Activated T-cell treated with anti-CD3 and anti-CD28 coated beads, Interleukin-2, amount 50 U/mL, for 1 hour (primary cell): ENCODE measurements around the gene NEK6.
"Not testable (repeated sequence)": the region's sequence is repeated elsewhere in the genome, so short reads cannot be mapped to it uniquely, and the experiment has no call there.

ENCODE experiments used
- DNase-seq: peaks from one replicate; pipeline ENCODE4 v3.0.0-alpha.2; 2020

Gene NEK6

GRCh38 chr9:124231095-124231737, 26.5 kb upstream of the NEK6 start:
- DNase-seq = no peak

GRCh38 chr9:124238546-124239140, 19.1 kb upstream of the NEK6 start:
- DNase-seq = no peak

- no peak for DNase-seq
Measured at GRCh38 chr9:124239249-124240073, 18.3 kb upstream of the NEK6 start.

- no peak for DNase-seq
Measured at GRCh38 chr9:124242331-124243194, 15.2 kb upstream of the NEK6 start.

GRCh38 chr9:124247393-124247792, 10.4 kb upstream of the NEK6 start:
- DNase-seq = not testable (repeated sequence)

GRCh38 chr9:124248066-124248465, 9.7 kb upstream of the NEK6 start:
- DNase-seq = no peak

GRCh38 chr9:124248960-124249359, 8.8 kb upstream of the NEK6 start:
- DNase-seq = no peak

- no peak for DNase-seq
Measured at GRCh38 chr9:124251204-124251603, 6.5 kb upstream of the NEK6 start.

GRCh38 chr9:124251605-124252378, 6.0 kb upstream of the NEK6 start:
- no peak for DNase-seq

GRCh38 chr9:124252878-124253277, 4.9 kb upstream of the NEK6 start:
- DNase-seq = not testable (repeated sequence)

- no peak for DNase-seq
Measured at GRCh38 chr9:124254261-124254682, 3.5 kb upstream of the NEK6 start.

- DNase-seq = no peak
Measured at GRCh38 chr9:124255222-124255621, 2.5 kb upstream of the NEK6 start.

- no peak for DNase-seq
Measured at GRCh38 chr9:124256517-124257069, 1.2 kb upstream of the NEK6 start.

GRCh38 chr9:124257070-124257843, 492 bp upstream of the NEK6 start:
- no peak for DNase-seq

GRCh38 chr9:124258607-124259157, 933 bp downstream of the NEK6 start:
- DNase-seq = no peak

- DNase-seq = no peak
Measured at GRCh38 chr9:124259158-124259808, 1.5 kb downstream of the NEK6 start.

GRCh38 chr9:124260769-124261603, 3.2 kb downstream of the NEK6 start:
- no peak for DNase-seq

- no peak for DNase-seq
Measured at GRCh38 chr9:124261736-124262648, 4.2 kb downstream of the NEK6 start.
